ENCODE results near the gene PI3. TPM values are rescaled to one million over a fixed set of nuclear protein-coding genes. Genes with fewer than 3 reads are reported as not detected.

Gene PI3
- total and polyA plus RNA-seq, 9 of the 15 experiments (the other 6 are each of a cell fraction or from before 2014, with no cell fraction given), result not detected

DNA sequence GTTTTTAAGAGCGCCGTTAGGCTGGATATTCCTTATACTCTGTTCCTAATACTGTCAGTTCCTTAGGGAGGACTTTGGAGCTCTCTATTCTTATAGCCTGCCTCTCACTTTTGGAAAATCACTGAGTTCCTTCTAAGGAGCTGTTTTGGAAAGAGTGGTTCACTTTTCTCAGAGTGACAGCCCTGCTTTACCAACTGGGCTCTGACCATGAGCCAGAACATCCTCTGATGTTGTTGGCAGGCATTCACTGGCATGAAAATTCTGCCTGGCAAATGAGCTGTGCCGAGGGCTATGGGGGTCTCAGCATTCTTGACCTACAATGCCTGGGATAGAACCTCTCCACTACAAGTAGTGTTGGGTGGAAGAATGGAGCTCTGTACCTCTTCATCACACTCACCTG is 17.2 kb downstream of the PI3 start (continued):
- TF ChIP-seq, protein P1, sequence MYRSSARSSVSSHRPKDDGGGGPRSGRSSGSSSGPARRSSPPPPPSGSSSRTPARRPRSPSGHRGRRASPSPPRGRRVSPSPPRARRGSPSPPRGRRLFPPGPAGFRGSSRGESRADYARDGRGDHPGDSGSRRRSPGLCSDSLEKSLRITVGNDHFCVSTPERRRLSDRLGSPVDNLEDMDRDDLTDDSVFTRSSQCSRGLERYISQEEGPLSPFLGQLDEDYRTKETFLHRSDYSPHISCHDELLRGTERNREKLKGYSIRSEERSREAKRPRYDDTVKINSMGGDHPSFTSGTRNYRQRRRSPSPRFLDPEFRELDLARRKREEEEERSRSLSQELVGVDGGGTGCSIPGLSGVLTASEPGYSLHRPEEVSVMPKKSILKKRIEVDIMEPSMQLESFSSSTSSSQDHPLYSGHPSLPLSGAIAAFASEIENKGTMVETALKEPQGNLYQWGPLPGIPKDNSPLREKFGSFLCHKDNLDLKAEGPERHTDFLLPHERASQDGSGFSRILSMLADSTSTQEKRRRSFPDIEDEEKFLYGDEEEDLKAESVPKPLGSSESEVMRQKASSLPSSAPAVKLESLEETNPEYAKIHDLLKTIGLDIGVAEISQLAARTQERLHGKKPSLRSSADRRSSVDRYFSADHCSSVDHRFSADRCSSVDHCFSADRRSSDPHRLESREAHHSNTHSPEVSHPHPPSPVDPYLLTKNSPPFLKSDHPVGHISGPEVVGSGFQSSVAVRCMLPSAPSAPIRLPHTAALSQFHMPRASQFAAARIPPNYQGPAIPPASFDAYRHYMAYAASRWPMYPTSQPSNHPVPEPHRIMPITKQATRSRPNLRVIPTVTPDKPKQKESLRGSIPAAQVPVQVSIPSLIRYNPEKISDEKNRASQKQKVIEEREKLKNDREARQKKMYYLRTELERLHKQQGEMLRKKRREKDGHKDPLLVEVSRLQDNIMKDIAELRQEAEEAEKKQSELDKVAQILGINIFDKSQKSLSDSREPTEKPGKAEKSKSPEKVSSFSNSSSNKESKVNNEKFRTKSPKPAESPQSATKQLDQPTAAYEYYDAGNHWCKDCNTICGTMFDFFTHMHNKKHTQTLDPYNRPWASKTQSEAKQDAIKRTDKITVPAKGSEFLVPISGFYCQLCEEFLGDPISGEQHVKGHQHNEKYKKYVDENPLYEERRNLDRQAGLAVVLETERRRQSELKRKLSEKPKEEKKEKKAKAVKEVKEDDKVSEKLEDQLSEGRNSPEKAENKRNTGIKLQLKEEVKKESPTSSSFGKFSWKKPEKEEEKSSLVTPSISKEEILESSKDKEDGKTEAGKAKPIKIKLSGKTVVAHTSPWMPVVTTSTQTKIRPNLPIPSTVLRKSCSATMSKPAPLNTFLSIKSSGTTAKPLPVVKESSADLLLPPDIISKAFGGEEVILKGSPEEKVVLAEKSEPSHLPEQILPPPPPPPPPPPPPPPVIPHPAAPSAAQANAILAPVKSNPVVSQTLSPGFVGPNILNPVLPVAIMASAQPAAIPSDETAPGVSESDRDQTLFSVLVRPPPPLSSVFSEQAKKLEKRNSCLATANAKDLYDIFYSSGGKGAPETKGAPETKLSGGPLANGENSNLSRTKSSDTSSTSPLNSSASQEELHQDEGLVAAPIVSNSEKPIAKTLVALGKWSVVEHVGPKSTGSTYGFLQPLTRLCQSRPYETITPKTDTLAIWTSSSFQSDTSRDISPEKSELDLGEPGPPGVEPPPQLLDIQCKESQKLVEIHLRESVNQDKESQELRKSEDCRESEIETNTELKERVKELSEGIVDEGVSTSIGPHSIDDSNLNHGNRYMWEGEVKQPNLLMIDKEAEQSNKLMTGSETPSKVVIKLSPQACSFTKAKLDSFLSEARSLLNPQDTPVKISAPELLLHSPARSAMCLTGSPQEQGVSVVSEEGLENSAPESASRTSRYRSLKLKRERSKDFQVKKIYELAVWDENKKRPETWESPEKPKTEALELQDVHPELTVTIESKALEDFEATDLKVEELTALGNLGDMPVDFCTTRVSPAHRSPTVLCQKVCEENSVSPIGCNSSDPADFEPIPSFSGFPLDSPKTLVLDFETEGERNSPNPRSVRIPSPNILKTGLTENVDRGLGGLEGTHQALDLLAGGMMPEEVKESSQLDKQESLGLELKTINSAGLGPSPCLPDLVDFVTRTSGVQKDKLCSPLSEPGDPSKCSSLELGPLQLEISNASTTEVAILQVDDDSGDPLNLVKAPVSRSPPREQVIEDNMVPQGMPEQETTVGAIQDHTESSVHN (IDR thresholded peaks at IDR 0.05; ENCODE audit: borderline replicate concordance in 1 of 2, low read depth in 1 of 2), result no peak
- TF ChIP-seq, protein P2, sequence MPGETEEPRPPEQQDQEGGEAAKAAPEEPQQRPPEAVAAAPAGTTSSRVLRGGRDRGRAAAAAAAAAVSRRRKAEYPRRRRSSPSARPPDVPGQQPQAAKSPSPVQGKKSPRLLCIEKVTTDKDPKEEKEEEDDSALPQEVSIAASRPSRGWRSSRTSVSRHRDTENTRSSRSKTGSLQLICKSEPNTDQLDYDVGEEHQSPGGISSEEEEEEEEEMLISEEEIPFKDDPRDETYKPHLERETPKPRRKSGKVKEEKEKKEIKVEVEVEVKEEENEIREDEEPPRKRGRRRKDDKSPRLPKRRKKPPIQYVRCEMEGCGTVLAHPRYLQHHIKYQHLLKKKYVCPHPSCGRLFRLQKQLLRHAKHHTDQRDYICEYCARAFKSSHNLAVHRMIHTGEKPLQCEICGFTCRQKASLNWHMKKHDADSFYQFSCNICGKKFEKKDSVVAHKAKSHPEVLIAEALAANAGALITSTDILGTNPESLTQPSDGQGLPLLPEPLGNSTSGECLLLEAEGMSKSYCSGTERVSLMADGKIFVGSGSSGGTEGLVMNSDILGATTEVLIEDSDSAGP (CRISPR knock-in tag; IDR thresholded peaks at IDR 0.05), result no peak
- TF ChIP-seq HDAC3 (IDR thresholded peaks at IDR 0.05; ENCODE audit: borderline replicate concordance, partially characterized antibody) (no peak), FOXA3 (CRISPR knock-in tag; conservative IDR thresholded peaks at IDR 0.05 in 1 of 2, IDR thresholded peaks at IDR 0.05 in 1 of 2) (no peak), C11orf30 (IDR thresholded peaks at IDR 0.05; ENCODE audit: low read depth) (no peak)

Data from K562 (cell line).